ENCODE results near the gene SHD. TPM values are rescaled to one million over a fixed set of nuclear protein-coding genes. Genes with fewer than 3 reads are reported as not detected.

SHD gene
- polyA plus RNA-seq, 1 donor = 174 TPM

- no peak for DNase-seq
Measured at GRCh38 chr19:4298810-4299550, 19.9 kb downstream of the SHD start.

GRCh38 chr19:4300589-4300988 lies 21.5 kb downstream of the SHD start:
- DNase-seq = no peak

- DNase-seq = no peak
Measured at GRCh38 chr19:4301590-4302242, 22.6 kb downstream of the SHD start.

- no peak for DNase-seq
Measured at GRCh38 chr19:4302243-4302640, 23.2 kb downstream of the SHD start, which contains the start of gene TMIGD2. Gene TMIGD2 (minus strand): TSS chr19:4302389. CDS start chr19:4302385, 4 bp downstream.

GRCh38 chr19:4303819-4304537 lies 24.9 kb downstream of the SHD start:
- no peak for DNase-seq

- DNase-seq = no peak
Measured at GRCh38 chr19:4304538-4305256, 25.6 kb downstream of the SHD start, which contains the start of gene FSD1. Gene FSD1 (plus strand): TSS chr19:4304598. CDS start chr19:4304747, 149 bp downstream.

- DNase-seq = no peak
Measured at GRCh38 chr19:4305257-4305612, 26.2 kb downstream of the SHD start.

GRCh38 chr19:4305659-4306058 lies 26.6 kb downstream of the SHD start:
- no peak for DNase-seq

GRCh38 chr19:4310247-4311121 lies 31.4 kb downstream of the SHD start:
- no peak for DNase-seq

GRCh38 chr19:4313847-4314490 lies 34.9 kb downstream of the SHD start:
- DNase-seq = no peak

GRCh38 chr19:4316956-4317355 lies 37.9 kb downstream of the SHD start:
- no peak for DNase-seq

GRCh38 chr19:4318460-4318859 lies 39.4 kb downstream of the SHD start:
- DNase-seq = no peak

- DNase-seq = no peak
Measured at GRCh38 chr19:4319067-4319718, 40.1 kb downstream of the SHD start.

- no peak for DNase-seq
Measured at GRCh38 chr19:4320419-4320818, 41.4 kb downstream of the SHD start.

GRCh38 chr19:4322942-4323665 lies 44.0 kb downstream of the SHD start:
- DNase-seq = no peak

- no peak for DNase-seq
Measured at GRCh38 chr19:4323692-4324091, 44.6 kb downstream of the SHD start.

- no peak for DNase-seq
Measured at GRCh38 chr19:4324228-4324627, 45.2 kb downstream of the SHD start.

- no peak for DNase-seq
Measured at GRCh38 chr19:4326215-4326836, 47.3 kb downstream of the SHD start.

- DNase-seq = no peak
Measured at GRCh38 chr19:4326837-4327251, 47.8 kb downstream of the SHD start.

Measured in hindlimb muscle (tissue), 1 donor.